ENCODE results near the gene PDPR.
"Not testable (repeated sequence)": the region's sequence is repeated elsewhere in the genome, so short reads cannot be mapped to it uniquely, and the experiment has no call there.

PDPR gene

DNA sequence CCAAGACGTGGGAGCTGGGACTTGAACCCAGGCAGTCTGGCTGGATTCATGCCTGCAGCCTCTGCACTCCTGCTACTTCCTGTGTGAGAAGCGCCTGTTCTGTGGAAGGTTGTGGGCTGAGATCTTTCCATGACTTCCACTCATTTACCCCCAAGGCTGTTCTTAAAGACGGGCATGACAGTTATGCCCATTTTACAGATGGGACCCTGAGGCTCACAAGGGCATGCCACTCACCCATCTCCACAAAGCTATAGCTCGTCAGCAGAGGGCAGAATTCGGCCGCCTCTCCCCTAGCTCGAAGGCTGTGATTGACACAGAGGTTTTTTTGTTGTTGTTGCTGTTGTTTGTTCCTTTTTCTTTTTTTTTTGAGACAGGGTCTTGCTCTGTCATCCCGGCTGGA, 85.9 kb downstream of the PDPR start:
- H3K4me3 Mint-ChIP-seq; H3K27me3 Mint-ChIP-seq; H3K27ac Mint-ChIP-seq; H3K4me1 Mint-ChIP-seq; DNase-seq (ENCODE audit: low spot score in 2 of 2); ATAC-seq (ENCODE audit: low read depth); H3K36me3 Mint-ChIP-seq; H3K9me3 Mint-ChIP-seq: not testable (repeated sequence)

GRCh38 chr16:70203508-70203907, 89.4 kb downstream of the PDPR start:
- not testable (repeated sequence) for H3K27me3 Mint-ChIP-seq; ATAC-seq (ENCODE audit: low read depth); H3K36me3 Mint-ChIP-seq; H3K4me3 Mint-ChIP-seq; H3K27ac Mint-ChIP-seq; DNase-seq (ENCODE audit: low spot score in 2 of 2); H3K9me3 Mint-ChIP-seq; H3K4me1 Mint-ChIP-seq

DNA sequence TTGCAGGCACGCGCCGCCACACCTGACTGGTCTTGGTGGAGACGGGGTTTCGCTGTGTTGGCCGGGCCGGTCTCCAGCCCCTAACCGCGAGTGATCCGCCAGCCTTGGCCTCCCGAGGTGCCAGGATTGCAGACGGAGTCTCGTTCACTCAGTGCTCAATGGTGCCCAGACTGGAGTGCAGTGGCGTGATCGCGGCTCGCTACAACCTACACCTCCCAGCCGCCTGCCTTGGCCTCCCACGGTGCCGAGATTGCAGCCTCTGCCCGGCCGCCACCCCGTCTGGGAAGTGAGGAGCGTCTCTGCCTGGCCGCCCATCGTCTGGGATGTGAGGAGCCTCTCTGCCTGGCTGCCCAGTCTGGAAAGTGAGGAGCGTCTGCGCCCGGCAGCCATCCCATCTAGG, 89.9 kb downstream of the PDPR start:
- H3K27ac Mint-ChIP-seq; ATAC-seq (ENCODE audit: low read depth); H3K4me3 Mint-ChIP-seq; H3K9me3 Mint-ChIP-seq; DNase-seq (ENCODE audit: low spot score in 2 of 2); H3K36me3 Mint-ChIP-seq; H3K27me3 Mint-ChIP-seq; H3K4me1 Mint-ChIP-seq: not testable (repeated sequence)

DNA sequence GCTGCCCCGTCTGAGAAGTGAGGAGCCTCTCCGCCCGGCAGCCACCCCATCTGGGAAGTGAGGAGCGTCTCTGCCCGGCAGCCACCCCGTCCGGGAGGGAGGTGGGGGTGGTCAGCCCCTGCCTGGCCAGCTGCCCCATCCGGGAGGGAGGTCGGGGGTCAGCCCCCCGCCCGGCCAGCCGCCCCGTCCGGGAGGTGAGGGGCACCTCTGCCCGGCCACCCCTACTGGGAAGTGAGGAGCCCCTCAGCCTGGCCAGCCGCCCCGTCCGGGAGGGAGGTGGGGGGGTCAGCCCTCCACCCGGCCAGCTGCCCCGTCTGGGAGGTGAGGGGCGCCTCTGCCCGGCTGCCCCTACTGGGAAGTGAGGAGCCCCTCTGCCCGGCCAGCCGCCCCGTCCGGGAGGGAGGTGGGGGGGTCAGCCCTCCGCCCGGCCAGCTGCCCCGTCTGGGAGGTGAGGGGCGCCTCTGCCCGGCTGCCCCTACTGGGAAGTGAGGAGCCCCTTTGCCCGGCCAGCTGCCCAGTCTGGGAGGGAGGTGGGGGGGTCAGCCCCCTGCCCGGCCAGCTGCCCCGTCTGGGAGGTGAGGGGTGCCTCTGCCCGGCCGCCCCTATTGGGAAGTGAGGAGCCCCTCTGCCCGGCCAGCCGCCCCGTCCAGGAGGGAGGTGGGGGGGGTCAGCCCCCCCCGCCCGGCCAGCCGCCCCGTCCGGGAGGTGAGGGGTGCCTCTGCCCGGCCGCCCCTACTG, 90.7 kb downstream of the PDPR start:
- not testable (repeated sequence) for H3K4me3 Mint-ChIP-seq

GRCh38 chr16:70206382-70206781, 92.2 kb downstream of the PDPR start:
- DNase-seq (ENCODE audit: low spot score in 2 of 2); H3K27me3 Mint-ChIP-seq; ATAC-seq (ENCODE audit: low read depth); H3K4me3 Mint-ChIP-seq; H3K9me3 Mint-ChIP-seq; H3K4me1 Mint-ChIP-seq; H3K27ac Mint-ChIP-seq: not testable (repeated sequence)
- H3K36me3 Mint-ChIP-seq, result peaks cover 12% of the 10 kb centered on the region

More for the DNA sequence above, 90.7 kb downstream of the PDPR start:
- ATAC-seq (ENCODE audit: low read depth); DNase-seq (ENCODE audit: low spot score in 2 of 2); H3K27ac Mint-ChIP-seq; H3K36me3 Mint-ChIP-seq; H3K9me3 Mint-ChIP-seq; H3K4me1 Mint-ChIP-seq; H3K27me3 Mint-ChIP-seq: not testable (repeated sequence)

Data from memory B cell (primary cell).